Stimulated activated CD4-positive, alpha-beta T cell treated with anti-CD3 and anti-CD28 coated beads, Interleukin-2, amount 100 ng/mL, for 48 hours (primary cell): ENCODE data around the gene LRRC25.

Source experiments
- DNase-seq, 2 donors: peaks; one replicate each; pipeline ENCODE4 v3.0.0-alpha.2; 2020

The LRRC25 gene

GRCh38 chr19:18435842-18436670 lies 38.6 kb upstream of the LRRC25 start:
- DNase-seq = no peak

- no peak for DNase-seq
These were observed 37.9 kb upstream of the LRRC25 start for GRCh38 chr19:18435178-18435841.

- no peak for DNase-seq
These were observed 37.2 kb upstream of the LRRC25 start for GRCh38 chr19:18434411-18435175.

- no peak for DNase-seq
These were observed 36.4 kb upstream of the LRRC25 start for GRCh38 chr19:18433735-18434398.

- no peak for DNase-seq
These were observed 35.7 kb upstream of the LRRC25 start for GRCh38 chr19:18433015-18433691.

GRCh38 chr19:18432275-18433014 lies 35.0 kb upstream of the LRRC25 start:
- no peak for DNase-seq

- DNase-seq = no peak
These were observed 34.2 kb upstream of the LRRC25 start for GRCh38 chr19:18431351-18432197.

GRCh38 chr19:18430417-18431144 lies 33.2 kb upstream of the LRRC25 start:
- no peak for DNase-seq

GRCh38 chr19:18429717-18430416 lies 32.4 kb upstream of the LRRC25 start:
- DNase-seq = no peak

GRCh38 chr19:18428787-18429674 lies 31.6 kb upstream of the LRRC25 start:
- DNase-seq = peak; percentile 62 to 63

GRCh38 chr19:18428173-18428786 lies 30.9 kb upstream of the LRRC25 start:
- no peak for DNase-seq

- no peak for DNase-seq
These were observed 30.3 kb upstream of the LRRC25 start for GRCh38 chr19:18427743-18428113.

GRCh38 chr19:18427080-18427742 lies 29.8 kb upstream of the LRRC25 start:
- DNase-seq = no peak

GRCh38 chr19:18426416-18426767 lies 29.0 kb upstream of the LRRC25 start:
- DNase-seq = no peak

GRCh38 chr19:18425515-18426415 lies 28.3 kb upstream of the LRRC25 start:
- DNase-seq = no peak

- DNase-seq = no peak
These were observed 27.6 kb upstream of the LRRC25 start for GRCh38 chr19:18424890-18425514.
